ENCODE results near the gene RNU2-63P. TPM values are rescaled to one million over a fixed set of nuclear protein-coding genes. Genes with fewer than 3 reads are reported as not detected.

Gene RNU2-63P
- polyA plus RNA-seq, 1 of the 3 experiments (the other 2 are of a cell fraction): not detected

DNA sequence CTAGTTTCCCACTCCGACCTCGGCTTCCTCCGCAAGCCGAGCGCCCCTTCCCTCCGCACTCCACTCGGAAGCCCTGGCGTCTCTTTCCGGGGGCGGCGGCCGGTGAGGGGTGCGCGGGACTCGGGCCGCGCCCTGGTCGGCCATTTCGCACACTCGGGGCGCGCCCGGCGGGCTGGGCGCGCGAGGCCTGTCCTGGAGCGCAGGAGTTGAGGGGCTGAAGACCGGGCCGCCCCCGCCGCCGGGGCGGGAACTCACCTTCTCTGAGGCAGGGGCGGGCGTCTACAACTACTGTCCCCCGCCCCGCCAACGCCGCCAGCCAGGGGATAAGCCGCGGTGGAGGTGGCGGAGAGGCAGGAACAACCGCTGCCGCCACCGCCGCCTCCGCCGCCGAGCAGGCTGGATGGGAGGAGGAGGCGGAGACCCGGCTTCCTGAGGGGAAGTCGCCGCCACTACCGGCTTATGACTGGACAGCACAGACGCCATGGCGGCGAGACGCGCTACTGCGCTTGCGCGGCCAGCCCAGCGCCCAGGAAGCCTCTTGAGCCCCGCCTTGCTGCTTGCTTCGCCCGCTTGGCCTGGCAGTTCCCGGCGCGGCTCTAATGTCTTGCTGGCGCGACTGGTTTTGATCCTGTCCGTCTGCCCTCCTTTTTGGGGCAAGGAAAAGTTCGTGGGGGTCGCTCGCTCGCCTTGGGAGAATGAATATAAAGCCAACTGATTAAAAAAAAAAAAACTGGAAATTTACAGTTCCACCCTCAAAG, 39.2 kb upstream of the RNU2-63P start, which contains the start of gene KRCC1 (continued):
- TF ChIP-seq TAF1 (IDR thresholded peaks at IDR 0.05; ENCODE audit: borderline replicate concordance, low read depth, low read length) (peak; percentile 80), EP300 (IDR thresholded peaks at IDR 0.05; ENCODE audit: borderline replicate concordance in 1 of 2, low read depth in 1 of 2, low read length in 1 of 2) (no peak), MEF2A (IDR thresholded peaks at IDR 0.05; ENCODE audit: borderline replicate concordance, low read depth) (no peak), TEAD4 (IDR thresholded peaks at IDR 0.05; ENCODE audit: borderline replicate concordance, insufficient read depth) (no peak), RAD21 (IDR thresholded peaks at IDR 0.05; ENCODE audit: low read length) (no peak), FOXM1 (IDR thresholded peaks at IDR 0.05; ENCODE audit: low read depth) (no peak), MAX (IDR thresholded peaks at IDR 0.05; ENCODE audit: low read depth) (peak; percentile 67), USF1 (IDR thresholded peaks at IDR 0.05; ENCODE audit: borderline replicate concordance, low read depth) (0 out of 2 replicates have a peak, but pooled peaks have one; percentile 22)
- TF ChIP-seq, protein P1, sequence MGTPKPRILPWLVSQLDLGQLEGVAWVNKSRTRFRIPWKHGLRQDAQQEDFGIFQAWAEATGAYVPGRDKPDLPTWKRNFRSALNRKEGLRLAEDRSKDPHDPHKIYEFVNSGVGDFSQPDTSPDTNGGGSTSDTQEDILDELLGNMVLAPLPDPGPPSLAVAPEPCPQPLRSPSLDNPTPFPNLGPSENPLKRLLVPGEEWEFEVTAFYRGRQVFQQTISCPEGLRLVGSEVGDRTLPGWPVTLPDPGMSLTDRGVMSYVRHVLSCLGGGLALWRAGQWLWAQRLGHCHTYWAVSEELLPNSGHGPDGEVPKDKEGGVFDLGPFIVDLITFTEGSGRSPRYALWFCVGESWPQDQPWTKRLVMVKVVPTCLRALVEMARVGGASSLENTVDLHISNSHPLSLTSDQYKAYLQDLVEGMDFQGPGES (IDR thresholded peaks at IDR 0.05; ENCODE audit: low read depth, low read length): no peak

- ChIA-PET CTCF (interaction anchor here (1.0 to 1.2 kb wide), 5 partner anchors 8 to 399 kb away, joined by 3 to 8 read pairs (median 3); no protein-coding TSS in a partner anchor), POLR2A (interaction anchor here (0.7 to 1.2 kb wide), 3 partner anchors 9 to 38 kb away, joined by 3 to 4 read pairs (median 4); no protein-coding TSS in a partner anchor)
- H2AFZ ChIP-seq (ENCODE audit: low read depth): peak overlapping the region; percentile 42; the same call in 1 of the 2 replicates
- peaks cover 17 to 37% of the 10 kb centered on the region in 2 experiments for H3K36me3 ChIP-seq (replicated peaks in 1 of 2; ENCODE audit: control insufficient read depth in 1 of 2, insufficient read depth in 2 of 2, low read length in 1 of 2)
- H3K9ac ChIP-seq: peak overlapping the region; percentile 99
- peaks cover 8% of the 10 kb centered on the region for H3F3A ChIP-seq (replicated peaks; ENCODE audit: insufficient read depth)
- 6% methylated on average over 25 of the region's 25 CpGs for WGBS (ENCODE audit: low lambda C conversion rate)
- no peaks in the 10 kb centered on the region for H3K9me2 ChIP-seq
- H3K27ac ChIP-seq (ENCODE audit: low read depth in 2 of 2, low read length in 1 of 2): peak overlapping the region; percentile 85 to 88
- peak overlapping the region; percentile 92 for H3K4me2 ChIP-seq
- TF ChIP-seq GATA2 (CRISPR knock-in tag; IDR thresholded peaks at IDR 0.05): no peak
- no peak for TF ChIP-seq JUND (IDR thresholded peaks at IDR 0.05)
- TF ChIP-seq RFX5 (IDR thresholded peaks at IDR 0.05; ENCODE audit: low read length): no peak
- peaks cover 15% of the 10 kb centered on the region in 2 experiments for H3K4me1 ChIP-seq (ENCODE audit: control insufficient read depth in 1 of 2, insufficient read depth in 2 of 2, low read depth in 1 of 2, low read length in 1 of 2)
- no peaks in the 10 kb centered on the region for H3K9me3 ChIP-seq
- H4K20me1 ChIP-seq (ENCODE audit: insufficient read depth): peaks cover 18% of the 10 kb centered on the region; the same call in 1 of the 2 replicates
- peak; percentile 56 for DNase-seq
- peaks cover 56% of the 10 kb centered on the region for H3K79me2 ChIP-seq (ENCODE audit: insufficient read depth)
- H3K4me3 ChIP-seq (ENCODE audit: low read depth in 2 of 2, low read length in 1 of 2): peak overlapping the region; percentile 69 to 85
- no peaks in the 10 kb centered on the region for H3K27me3 ChIP-seq (ENCODE audit: insufficient read depth)
These were observed 38.5 kb upstream of the RNU2-63P start for GRCh38 chr2:88054782-88055370.

All from SK-N-SH (cell line).